HG03196 (cell line): ENCODE data around the gene RAB30.
A peak's percentile ranks its signal among the peaks of the same experiment; 100 is the strongest.

ENCODE experiments used
- ATAC-seq: cut with Tn5 transposase; IDR thresholded peaks from one replicate; pipeline ENCODE4 v1.9.1; 2021; ENCODE audit not compliant: unreplicated experiment

The RAB30 gene

GRCh38 chr11:83070731-83071566 is 748 bp downstream of the RAB30 start:
- ATAC-seq: no peak

GRCh38 chr11:83070044-83070701 is 1.5 kb downstream of the RAB30 start:
- ATAC-seq: no peak

GRCh38 chr11:83069441-83070043 is 2.2 kb downstream of the RAB30 start:
- no peak for ATAC-seq

- no peak for ATAC-seq
Observed at GRCh38 chr11:83068568-83068967, 3.1 kb downstream of the RAB30 start.

GRCh38 chr11:83064011-83064410 is 7.7 kb downstream of the RAB30 start:
- no peak for ATAC-seq

GRCh38 chr11:83063073-83063754 is 8.5 kb downstream of the RAB30 start:
- ATAC-seq: peak; percentile 67

- ATAC-seq: peak; percentile 75
Observed at GRCh38 chr11:83061883-83062282, 9.8 kb downstream of the RAB30 start.

GRCh38 chr11:83060965-83061364 is 10.7 kb downstream of the RAB30 start:
- ATAC-seq: no peak

GRCh38 chr11:83057721-83058120 is 14.0 kb downstream of the RAB30 start:
- no peak for ATAC-seq

GRCh38 chr11:83056611-83057010 is 15.1 kb downstream of the RAB30 start:
- no peak for ATAC-seq

- ATAC-seq: no peak
Observed at GRCh38 chr11:83056204-83056603, 15.5 kb downstream of the RAB30 start.

GRCh38 chr11:83054904-83055380 is 16.8 kb downstream of the RAB30 start:
- ATAC-seq: no peak

- peak; percentile 91 for ATAC-seq
Observed at GRCh38 chr11:83054001-83054400, 17.7 kb downstream of the RAB30 start.

- no peak for ATAC-seq
Observed at GRCh38 chr11:83051760-83052671, 19.7 kb downstream of the RAB30 start.

- no peak for ATAC-seq
Observed at GRCh38 chr11:83047515-83048225, 24.0 kb downstream of the RAB30 start.

- ATAC-seq: no peak
Observed at GRCh38 chr11:83046621-83047172, 25.0 kb downstream of the RAB30 start.

- ATAC-seq: peak; percentile 74
Observed at GRCh38 chr11:83044958-83045712, 26.6 kb downstream of the RAB30 start.

- ATAC-seq: no peak
Observed at GRCh38 chr11:83042964-83043711, 28.6 kb downstream of the RAB30 start.
